ENCODE results near the gene IL20RA. TPM values are rescaled to one million over a fixed set of nuclear protein-coding genes. Genes with fewer than 3 reads are reported as not detected.

Gene IL20RA
- total RNA-seq, 1 donor from 2014 or later, result 21.9 TPM

Small RNA genes lying within 50 kb of the gene (small RNA-seq; reads per million reads assigned to genes)
- not detected for gene RPL35AP3

Other genes starting within 250 kb of the IL20RA start
- 6.1 TPM for gene PEX7, start 222.4 kb downstream of the IL20RA start, total RNA-seq
- not detected for gene SLC35D3, start 122.7 kb downstream of the IL20RA start, total RNA-seq
- gene IL22RA2, start 128.7 kb upstream of the IL20RA start, total RNA-seq, result not detected
- gene IFNGR1, start 174.4 kb upstream of the IL20RA start, total RNA-seq, result 76.6 TPM

All from vagina (tissue), 1 donor.